ENCODE measurements around the gene INAFM2.

Gene INAFM2

DNA sequence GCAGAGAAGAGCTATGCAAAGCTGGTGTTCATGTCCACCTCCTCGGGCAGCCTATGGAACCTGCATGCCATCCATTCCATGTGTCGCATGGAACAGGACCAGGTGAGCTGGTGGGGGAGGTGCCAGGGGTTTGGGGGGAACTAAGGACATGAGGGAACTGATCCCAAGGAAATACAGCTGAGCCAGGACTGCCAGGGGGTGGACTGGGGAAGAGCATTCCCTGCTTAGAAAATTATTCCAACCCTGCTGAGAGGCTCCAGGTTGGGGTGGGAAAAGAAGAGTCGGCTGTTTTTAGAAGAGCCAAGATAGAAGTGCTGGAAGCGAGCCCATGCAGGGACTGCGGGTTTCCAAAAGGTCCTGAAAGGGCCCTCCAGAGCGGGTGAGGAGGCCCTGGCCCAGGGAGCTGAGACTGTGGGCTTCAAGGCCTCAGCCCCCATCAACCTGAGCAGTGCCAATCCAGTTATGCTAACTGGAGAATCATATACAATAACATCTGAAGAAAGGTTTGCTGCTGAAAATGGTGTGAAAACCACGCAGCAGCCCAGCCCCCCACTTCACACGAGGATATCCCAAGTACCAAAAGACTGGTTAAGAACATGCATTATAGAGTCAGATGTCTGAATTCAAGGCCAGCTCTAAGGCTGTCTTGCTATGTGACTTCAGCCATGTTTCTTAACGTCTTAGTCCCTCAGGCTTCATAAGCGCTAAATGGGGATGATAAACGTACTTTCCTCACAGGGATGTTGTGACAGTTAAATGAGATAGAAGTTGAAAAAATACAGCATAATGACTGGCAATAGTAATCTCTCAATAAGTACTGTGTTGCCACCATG is 42.3 kb downstream of the INAFM2 start:
- no peak for DNase-seq

DNA sequence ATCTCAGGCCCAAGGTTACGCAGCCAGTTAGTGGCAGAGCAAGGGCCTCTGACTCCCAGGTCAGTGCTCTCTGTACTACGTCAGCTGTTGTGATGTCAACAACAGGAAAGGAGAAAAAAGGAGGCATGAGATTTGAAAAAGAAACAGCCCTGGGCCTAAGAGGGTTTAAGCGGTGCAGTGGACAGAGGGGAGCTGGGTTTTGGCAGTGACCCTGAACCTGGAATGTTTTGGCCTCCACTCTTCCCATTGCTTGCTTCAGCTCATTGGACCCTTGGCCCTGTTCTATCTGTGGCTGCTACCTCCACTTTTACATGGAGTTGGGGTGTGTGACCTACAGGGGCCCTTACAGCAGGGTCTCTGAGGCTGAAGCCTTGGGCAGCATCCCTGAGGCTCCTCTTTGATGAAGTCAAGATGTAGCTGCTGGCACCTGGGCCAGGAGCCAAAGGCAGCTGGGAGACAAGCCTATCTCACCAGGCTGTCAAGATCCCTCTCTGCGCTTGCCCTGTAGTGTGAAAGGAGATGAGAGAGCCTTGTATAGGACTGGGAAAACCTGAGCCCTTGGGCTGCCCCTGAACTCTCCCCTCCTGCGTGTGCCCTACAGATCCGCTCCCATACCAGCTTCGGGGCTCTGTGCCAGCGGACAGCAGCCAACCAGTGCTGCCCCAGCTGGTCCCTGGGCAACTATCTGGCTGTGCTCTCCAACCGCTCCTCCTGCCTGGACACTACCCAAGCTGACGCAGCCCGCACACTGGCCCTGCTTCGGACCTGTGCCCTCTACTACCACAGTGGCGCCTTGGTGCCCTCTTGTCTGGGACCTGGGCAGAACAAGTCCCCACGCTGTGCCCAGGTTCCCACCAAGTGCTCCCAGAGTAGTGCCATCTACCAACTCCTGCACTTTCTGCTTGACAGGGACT is 43.2 kb downstream of the INAFM2 start:
- DNase-seq = peak; percentile 54 to 77

DNA sequence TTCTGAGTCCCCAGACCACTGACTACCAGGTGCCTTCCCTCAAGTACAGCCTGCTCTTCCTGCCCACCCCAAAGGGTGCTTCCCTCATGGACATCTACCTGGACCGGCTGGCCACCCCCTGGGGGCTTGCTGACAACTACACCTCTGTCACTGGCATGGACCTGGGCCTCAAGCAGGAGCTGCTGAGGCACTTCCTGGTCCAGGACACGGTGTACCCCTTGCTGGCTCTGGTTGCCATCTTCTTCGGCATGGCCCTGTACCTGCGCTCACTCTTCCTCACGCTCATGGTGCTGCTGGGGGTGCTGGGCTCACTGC is 43.8 kb downstream of the INAFM2 start:
- DNase-seq = no peak

DNA sequence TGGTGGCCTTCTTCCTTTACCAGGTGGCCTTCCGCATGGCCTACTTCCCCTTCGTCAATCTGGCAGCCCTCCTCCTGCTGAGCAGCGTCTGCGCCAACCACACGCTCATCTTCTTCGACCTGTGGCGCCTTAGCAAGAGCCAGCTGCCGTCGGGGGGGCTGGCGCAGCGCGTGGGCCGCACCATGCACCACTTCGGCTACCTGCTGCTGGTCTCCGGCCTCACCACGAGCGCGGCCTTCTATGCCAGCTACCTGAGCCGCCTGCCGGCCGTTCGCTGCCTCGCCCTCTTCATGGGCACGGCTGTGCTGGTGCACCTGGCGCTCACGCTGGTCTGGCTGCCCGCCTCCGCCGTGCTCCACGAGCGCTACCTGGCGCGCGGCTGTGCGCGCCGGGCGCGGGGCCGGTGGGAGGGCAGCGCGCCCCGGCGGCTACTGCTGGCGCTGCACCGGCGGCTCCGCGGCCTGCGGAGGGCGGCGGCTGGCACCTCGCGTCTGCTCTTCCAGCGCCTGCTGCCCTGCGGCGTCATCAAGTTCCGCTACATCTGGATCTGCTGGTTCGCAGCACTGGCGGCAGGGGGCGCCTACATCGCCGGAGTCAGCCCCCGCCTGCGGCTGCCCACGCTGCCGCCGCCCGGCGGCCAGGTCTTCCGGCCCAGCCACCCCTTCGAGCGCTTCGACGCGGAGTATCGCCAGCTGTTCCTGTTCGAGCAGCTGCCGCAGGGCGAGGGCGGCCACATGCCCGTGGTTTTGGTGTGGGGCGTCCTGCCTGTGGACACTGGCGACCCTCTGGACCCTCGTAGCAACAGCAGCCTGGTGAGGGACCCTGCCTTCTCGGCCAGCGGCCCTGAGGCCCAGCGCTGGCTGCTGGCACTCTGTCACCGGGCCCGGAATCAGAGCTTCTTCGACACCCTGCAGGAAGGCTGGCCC is 44.5 kb downstream of the INAFM2 start:
- peak; percentile 62 for DNase-seq

DNA sequence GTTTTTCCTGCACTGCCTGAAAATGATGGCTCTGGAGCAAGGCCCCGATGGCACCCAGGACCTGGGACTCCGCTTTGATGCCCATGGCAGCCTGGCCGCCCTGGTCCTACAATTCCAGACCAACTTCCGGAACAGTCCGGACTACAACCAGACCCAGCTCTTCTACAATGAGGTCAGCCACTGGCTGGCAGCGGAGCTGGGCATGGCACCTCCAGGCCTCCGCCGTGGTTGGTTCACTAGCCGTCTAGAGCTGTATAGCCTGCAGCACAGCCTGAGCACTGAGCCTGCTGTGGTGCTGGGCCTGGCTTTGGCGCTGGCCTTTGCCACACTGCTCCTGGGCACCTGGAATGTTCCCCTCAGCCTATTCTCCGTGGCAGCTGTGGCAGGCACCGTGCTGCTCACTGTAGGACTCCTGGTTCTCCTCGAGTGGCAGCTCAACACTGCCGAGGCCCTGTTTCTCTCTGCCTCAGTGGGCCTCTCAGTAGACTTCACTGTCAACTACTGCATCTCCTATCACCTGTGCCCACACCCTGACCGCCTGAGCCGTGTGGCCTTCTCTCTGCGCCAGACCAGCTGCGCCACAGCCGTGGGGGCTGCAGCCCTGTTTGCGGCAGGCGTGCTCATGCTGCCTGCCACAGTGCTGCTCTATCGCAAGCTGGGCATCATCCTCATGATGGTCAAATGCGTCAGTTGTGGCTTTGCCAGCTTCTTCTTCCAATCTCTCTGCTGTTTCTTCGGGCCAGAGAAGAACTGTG is 45.4 kb downstream of the INAFM2 start:
- no peak for DNase-seq

DNA sequence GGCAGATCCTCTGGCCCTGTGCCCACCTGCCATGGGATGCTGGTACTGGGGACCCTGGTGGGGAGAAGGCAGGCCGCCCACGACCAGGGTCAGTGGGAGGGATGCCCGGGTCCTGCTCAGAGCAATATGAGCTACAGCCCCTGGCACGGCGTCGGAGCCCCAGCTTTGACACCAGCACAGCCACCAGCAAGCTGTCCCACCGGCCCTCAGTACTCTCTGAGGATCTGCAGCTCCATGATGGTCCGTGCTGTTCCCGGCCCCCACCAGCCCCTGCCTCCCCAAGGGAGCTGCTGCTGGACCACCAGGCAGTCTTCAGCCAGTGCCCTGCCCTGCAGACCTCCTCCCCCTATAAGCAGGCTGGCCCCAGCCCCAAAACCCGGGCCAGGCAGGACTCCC is 46.0 kb downstream of the INAFM2 start:
- DNase-seq = no peak

DNA sequence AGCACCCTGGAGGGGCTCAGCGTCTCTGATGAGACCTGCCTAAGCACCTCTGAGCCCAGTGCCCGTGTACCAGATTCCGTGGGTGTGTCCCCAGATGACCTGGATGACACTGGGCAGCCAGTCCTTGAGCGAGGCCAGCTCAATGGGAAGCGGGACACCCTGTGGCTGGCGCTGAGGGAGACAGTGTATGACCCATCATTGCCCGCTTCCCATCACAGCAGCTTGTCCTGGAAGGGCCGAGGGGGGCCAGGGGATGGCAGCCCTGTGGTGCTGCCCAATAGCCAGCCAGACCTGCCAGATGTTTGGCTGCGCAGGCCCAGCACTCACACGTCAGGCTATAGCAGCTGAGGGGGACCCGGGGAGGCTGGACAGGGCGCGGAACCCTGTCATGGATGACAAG is 46.5 kb downstream of the INAFM2 start:
- no peak for DNase-seq

DNA sequence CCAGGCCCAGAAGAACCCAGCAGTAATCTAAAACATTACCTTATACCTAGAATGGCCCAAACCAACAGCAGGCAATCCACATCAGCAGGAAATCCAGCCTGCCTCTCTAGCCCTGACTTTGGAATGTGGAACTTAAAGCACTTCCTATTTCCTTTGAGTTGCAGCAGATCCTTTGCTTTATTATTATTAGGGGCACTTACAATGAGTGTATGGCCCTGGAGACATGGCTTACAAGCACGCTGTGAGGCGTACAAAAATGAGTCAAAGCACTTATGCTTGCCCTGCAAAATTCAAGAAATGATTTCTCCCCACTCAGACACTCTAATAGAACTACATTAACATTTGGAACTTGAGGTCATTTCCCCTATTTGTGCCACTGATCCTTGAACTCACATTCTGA is 49.5 kb downstream of the INAFM2 start:
- no peak for DNase-seq

All from hippocampal formation (tissue), 2 donors.